Mucosa of stomach (tissue), 1 donor: ENCODE data around the gene MECP2.

Experiments used
- H3K27me3 ChIP-seq: one replicate; pipeline ENCODE4 v1.7.0; 2013; ENCODE audit warnings: mild to moderate bottlenecking, low read length; ENCODE audit not compliant: control insufficient read depth, insufficient read depth
- H3K36me3 ChIP-seq: one replicate; pipeline ENCODE4 v1.7.0; 2013; ENCODE audit warnings: low read length; ENCODE audit not compliant: control insufficient read depth, insufficient read depth
- H3K4me1 ChIP-seq: one replicate; pipeline ENCODE4 v1.7.0; 2013; ENCODE audit warnings: mild to moderate bottlenecking, low read length; ENCODE audit not compliant: control insufficient read depth, insufficient read depth
- H3K4me3 ChIP-seq: one replicate; pipeline ENCODE4 v1.7.0; 2013; ENCODE audit warnings: low read length
- H3K9ac ChIP-seq: one replicate; pipeline ENCODE4 v1.7.0; 2013; ENCODE audit warnings: mild to moderate bottlenecking, low read length, moderate library complexity
- H3K9me3 ChIP-seq: one replicate; pipeline ENCODE4 v1.7.0; 2013; ENCODE audit warnings: mild to moderate bottlenecking, low read length, moderate library complexity; ENCODE audit not compliant: control insufficient read depth
- donor health status: Pancreatic carcinoma.

The MECP2 gene

DNA sequence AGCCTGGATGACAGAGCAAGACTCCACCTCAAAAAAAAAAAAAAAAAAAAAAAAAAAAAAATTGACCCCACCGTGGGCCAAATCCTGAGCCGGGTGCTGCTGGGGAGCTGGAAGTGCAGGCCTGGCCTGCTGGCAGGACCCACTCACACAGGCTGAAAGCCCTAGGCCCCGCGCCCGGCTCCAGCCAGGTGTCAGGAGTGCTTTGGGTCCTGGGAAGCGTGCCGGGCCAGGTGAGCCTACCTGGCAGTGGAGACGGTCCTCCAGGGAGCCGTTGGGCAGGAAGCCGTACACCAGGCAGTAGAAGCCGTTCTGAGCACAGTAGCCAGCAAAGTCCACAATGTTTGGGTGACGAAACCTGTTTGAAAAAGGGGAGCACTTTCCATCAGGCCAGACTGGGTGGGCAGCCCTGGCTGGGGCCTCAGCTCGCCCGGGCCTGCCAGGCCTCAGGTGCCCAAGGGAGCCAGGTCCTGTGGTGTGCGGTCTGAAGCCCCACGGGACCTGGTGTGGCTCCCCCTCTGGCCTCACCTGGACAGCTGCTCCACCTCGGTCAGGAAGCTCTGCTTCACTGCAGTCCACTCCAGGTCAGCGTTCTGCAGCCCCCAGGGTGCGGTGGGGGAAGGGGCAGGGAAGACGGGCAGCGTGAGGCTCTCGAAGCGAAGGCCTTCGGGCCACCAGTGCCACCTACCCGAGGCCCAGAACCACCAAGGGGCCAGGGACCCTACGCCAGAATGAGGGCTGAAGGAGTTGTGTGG is 79.6 kb downstream of the MECP2 start:
- peaks cover 13% of the 10 kb centered on the region for H3K4me1 ChIP-seq
- peak overlapping the region; percentile 74 for H3K9ac ChIP-seq
- no peak overlapping the region for H3K4me3 ChIP-seq
- no peaks in the 10 kb centered on the region for H3K27me3 ChIP-seq
- H3K36me3 ChIP-seq = no peaks in the 10 kb centered on the region
- no peaks in the 10 kb centered on the region for H3K9me3 ChIP-seq

DNA sequence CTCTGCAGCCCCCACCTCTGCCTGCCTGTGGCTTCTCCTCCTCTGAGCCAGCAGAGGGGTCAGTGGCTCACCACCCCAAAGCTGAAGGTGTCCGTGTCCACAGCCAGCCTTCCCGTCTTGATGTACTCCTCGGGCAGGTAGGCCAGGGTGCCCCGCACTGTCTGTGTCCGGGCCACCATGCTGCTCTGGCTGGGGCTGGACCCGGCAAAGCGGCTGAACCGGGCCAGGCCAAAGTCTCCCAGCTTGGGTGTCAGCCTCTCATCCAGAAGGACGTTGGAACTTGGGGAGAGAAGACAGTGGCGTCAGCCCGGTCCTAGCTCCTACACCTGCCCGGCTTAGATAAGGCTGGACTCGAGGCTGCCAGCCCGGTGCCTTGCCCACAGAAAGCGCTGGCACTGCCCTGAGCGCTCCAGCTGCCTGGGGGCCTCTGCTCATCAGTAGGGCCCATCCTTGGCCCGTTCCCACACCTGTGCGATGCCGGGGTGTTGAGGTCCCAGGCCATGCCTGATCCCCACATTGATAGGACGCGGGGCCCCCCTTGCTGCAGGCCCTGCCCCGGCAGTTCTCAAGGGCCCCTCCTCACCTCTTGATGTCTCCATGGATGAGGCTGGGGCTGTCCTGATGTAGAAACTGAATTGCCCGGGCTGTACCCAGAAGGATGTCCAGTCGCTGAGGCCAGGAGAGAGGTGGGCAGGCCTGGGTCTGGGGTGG is 81.0 kb downstream of the MECP2 start:
- Histone ChIP-seq H3K36me3 (no peaks in the 10 kb centered on the region), H3K27me3 (no peaks in the 10 kb centered on the region), H3K9ac (no peak overlapping the region), H3K4me3 (no peak overlapping the region), H3K9me3 (no peaks in the 10 kb centered on the region), H3K4me1 (peaks cover 13% of the 10 kb centered on the region)

DNA sequence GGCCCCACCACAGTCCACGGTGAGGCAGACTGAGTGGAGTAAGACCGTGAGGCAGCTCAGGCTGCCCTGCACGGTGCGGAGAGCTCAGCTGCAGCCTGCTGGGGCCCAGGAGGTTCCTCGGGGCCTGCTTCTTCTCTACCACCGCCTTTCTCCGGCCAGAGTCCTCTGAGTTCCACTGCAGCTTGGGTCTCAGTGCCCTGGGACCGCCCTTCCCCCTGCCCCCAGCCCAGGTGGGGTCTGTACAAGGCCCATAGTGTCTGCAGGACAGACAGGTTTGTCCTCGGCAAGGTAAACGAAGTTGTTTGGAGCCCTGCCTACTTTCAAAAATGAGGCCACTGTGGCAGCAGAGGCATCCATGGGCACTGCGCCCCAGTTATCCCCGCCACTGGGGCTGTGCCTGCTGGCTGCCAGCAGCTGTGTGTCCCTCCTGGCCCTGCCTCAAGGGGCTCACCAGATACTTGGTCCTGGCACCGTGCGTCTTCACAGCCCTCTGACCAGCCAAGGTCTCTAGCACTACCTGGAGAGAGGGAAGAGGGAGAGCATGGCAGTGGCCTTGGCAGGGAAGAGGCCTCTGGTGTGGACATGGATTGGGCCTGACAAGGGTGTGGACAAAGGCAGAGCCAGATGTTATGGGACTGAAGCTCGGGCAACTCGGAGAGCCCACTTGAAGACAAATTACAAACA is 81.8 kb downstream of the MECP2 start:
- no peak overlapping the region for H3K4me3 ChIP-seq
- no peaks in the 10 kb centered on the region for H3K9me3 ChIP-seq
- H3K36me3 ChIP-seq = no peaks in the 10 kb centered on the region
- H3K9ac ChIP-seq = no peak overlapping the region
- peaks cover 13% of the 10 kb centered on the region for H3K4me1 ChIP-seq
- H3K27me3 ChIP-seq = no peaks in the 10 kb centered on the region

DNA sequence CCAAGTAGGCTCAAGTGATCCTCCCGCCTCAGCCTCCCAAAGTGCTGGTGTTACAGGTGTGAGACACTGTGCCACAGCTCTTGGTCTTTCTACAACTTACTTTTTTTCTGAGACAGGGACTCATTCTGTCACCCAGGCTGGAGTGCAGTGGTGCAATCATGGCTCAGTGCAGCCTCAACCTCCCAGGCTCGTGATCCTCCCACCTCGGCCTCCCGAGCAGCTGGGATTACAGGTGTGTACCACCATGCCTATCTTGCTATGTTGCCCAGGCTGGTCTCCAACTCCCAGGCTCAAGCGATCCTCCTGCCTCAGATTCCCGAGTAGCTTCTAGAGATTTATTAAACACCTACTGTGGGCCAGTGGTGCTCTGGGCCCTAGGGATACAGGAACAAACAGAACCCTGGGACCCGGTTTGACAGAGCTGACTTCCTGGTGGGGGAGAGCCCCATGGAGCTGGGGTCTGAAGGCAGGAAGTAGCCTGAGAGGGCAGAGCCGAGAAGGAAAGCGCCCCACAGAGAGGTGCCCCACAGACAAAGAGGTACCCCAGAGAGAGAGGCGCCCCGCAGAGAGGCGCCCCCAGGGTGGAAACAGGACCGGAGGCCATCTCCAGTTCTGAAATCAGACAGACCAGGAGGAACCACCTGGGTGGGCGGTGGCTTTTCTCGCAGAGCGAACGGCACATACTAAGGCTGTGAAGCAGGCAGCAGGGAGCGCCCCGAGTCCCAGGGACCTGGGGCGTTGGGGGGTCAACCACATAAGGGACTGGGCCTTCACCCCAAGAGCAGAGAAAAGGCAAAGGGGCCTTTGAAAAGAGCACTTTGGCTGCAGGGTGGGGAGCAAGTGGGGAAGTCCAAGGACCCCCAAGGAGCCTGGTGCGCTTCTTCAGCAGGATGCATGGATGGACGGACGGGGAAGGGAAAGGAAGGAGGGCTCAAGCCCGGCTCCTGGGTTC is 82.8 kb downstream of the MECP2 start:
- peaks cover 9% of the 10 kb centered on the region for H3K4me1 ChIP-seq
- no peaks in the 10 kb centered on the region for H3K36me3 ChIP-seq
- H3K27me3 ChIP-seq = no peaks in the 10 kb centered on the region
- H3K9me3 ChIP-seq = no peaks in the 10 kb centered on the region
- H3K9ac ChIP-seq = no peak overlapping the region
- H3K4me3 ChIP-seq = no peak overlapping the region

DNA sequence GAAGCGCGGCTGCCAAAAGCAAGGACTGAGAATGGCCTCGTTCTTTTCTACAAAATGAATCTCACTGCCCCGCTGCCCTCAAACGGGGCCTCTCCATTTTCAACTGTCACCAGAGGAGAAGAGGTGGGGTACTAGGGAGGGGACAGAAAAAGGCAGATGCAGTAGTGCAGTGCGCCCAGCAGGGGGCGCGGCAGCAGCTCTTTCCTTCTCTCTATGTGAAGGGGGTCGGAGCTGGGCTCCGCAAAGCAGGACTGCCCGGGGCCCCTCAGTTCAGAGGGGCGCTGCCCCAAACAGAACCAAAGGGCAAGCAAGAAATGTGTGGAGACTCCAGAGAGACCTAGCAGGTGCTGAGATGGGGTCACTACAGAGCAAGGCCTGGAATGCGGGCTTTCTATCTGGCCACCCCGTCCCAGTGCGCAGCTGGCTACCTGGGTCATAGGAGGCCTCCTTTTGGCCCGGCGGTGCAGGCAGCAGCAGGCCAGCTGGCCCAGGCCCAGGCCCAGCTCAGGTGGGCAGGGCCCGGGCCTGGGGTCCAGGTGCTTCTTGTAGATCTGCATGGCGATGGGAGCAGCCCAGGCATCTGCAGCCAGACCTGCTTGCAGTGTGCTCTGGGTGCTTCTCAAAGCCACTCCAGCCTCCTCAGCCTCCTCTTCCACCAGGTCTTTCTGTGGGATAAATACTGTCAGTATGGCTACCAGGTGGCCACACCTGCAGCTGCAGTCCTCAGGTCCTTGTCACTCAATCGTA is 83.7 kb downstream of the MECP2 start:
- H3K9ac ChIP-seq = no peak overlapping the region
- H3K36me3 ChIP-seq = no peaks in the 10 kb centered on the region
- H3K4me3 ChIP-seq = no peak overlapping the region
- no peaks in the 10 kb centered on the region for H3K9me3 ChIP-seq
- peaks cover 9% of the 10 kb centered on the region for H3K4me1 ChIP-seq
- no peaks in the 10 kb centered on the region for H3K27me3 ChIP-seq

DNA sequence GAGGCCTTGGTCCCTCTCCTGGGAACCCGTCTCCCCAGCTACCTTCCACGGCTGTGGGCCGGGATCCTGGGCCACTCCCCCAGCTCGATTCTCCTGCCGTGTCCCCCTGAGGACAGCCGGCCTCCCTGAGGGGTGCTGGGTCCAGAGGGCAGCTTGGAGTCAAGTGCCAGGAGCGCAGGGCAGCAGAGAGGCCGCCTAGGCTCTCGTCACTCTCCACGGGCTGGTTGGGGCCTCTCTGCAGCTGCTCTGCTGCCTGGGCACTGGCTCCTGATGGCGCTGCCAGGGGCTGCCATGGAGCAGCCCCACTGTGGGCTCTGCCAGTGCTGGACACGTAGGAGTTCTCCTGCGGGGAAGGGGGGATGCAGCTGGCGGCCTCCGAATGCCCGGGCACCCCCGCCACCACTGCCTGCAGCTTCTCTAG is 84.5 kb downstream of the MECP2 start:
- Histone ChIP-seq H3K9me3 (no peaks in the 10 kb centered on the region), H3K27me3 (no peaks in the 10 kb centered on the region), H3K4me1 (peaks cover 2% of the 10 kb centered on the region), H3K4me3 (no peak overlapping the region), H3K36me3 (no peaks in the 10 kb centered on the region), H3K9ac (no peak overlapping the region)

DNA sequence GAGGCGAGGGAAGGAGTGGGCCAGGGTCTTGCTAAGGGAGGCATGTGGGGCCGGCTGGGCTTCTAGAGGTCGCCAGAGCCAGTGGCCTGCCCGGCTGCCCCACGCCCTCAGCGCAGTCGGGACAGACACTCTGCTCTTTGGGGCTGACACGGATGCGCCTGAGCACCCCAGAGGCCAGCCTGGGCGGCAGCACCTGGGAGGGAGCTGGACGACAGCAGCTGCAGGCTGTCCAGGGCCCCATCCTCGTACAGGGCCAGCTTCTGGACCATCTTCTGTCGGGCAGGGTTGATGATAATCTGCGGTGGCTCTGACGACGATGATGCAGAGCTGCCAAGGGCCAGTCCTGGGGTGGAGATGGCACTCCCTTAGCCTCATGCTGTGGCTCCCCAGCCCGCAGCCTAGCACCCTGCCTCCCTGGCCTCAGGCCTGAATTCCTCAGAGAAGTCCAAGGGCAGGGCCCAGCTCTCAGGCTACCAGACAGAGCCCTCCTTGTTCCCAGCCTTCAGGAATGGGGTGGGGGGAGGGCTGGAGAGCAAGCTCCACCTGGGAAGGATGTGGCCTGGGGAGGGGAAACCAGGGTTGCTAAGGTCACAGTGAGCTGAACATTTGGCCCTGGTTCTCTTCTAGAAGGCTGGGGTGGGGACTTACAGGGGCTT is 85.1 kb downstream of the MECP2 start:
- H3K4me1 ChIP-seq = no peaks in the 10 kb centered on the region
- no peaks in the 10 kb centered on the region for H3K36me3 ChIP-seq
- H3K9me3 ChIP-seq = no peaks in the 10 kb centered on the region
- no peak overlapping the region for H3K9ac ChIP-seq
- H3K4me3 ChIP-seq = no peak overlapping the region
- no peaks in the 10 kb centered on the region for H3K27me3 ChIP-seq

DNA sequence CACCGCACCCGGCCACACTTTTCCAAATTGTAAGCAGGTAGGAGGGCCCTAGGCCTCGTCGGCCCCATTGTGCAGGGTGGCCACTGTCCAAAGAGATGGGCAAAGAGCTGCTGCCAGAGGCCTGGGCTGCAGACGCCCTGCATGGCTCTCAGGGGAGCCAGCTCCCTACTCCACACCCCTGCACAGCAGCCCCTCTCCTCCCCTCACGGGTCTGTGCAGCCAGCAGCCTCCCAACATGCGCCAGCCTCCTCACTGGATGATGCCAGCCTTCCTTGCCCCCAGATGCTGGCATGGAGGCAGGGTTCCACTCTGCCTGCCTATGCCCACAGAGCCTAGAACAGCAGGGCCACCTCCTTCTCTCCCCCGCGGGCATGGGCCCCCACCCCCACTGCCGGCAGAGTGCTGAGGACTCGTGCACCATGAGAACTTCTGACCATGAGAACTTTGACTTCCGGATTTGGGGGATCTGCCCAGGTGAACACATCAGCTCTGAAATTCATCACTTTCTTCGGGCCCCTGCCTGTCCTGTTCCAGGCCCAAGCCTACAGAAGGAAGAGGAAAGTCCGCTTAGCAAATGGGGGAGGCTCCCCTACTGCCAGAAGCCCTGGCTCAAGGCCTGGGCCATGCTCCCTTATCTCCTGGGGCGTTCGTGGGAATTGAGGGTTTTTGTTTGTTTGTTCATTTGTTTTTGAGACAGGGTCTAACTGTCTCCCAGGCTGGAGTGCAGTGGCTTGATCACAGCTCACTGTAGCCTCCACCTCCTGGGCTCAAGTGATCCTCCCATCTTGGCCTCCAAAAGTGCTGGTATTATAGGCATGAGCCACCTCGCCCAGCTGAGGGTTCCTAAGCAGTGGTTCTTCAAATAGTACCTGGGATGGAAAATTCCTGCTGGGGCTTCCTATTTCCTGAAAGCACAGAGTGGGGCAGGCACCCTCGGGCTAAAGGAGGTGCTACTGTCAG is 85.9 kb downstream of the MECP2 start:
- H3K9ac ChIP-seq = no peak overlapping the region
- H3K4me3 ChIP-seq = no peak overlapping the region
- no peaks in the 10 kb centered on the region for H3K36me3 ChIP-seq
- no peaks in the 10 kb centered on the region for H3K27me3 ChIP-seq
- H3K9me3 ChIP-seq = no peaks in the 10 kb centered on the region
- no peaks in the 10 kb centered on the region for H3K4me1 ChIP-seq

DNA sequence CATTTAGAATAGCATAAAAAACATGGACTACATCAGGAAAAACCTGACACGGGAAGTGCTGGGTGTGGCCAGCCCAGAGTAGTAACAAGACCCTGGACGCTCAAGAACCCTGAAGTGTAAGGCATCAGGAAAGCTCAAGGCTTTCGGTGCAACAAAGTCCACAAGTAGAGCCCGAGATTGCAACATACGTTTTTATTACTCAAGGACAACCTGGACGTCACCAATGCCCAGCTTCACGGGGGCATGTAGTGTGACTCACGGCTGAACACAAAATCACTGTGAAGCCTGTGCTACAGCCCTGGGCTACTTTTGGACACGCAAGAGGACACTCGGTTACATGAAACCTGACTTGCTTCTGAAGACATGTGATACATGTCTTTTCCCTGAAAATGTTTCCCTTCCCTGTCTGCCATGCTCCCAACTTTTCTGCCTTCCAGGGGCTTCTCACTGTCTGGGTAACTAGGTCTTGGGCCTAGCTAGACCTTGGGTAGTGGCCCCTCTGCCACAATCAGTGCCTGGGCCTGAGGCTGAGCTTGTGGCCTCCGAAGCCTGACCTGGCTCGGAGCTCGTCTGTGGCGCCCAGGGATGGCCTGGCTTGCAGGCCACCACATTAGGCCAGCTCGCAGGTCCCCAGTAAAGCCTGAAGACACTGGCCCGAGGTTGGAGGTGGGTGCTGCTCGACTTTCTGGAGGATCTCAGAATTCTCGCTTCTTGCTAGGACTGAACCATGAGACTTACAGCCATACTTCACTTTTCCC is 87.0 kb downstream of the MECP2 start:
- no peak overlapping the region for H3K9ac ChIP-seq
- H3K4me3 ChIP-seq = no peak overlapping the region
- H3K9me3 ChIP-seq = no peaks in the 10 kb centered on the region
- no peaks in the 10 kb centered on the region for H3K27me3 ChIP-seq
- no peaks in the 10 kb centered on the region for H3K4me1 ChIP-seq
- H3K36me3 ChIP-seq = no peaks in the 10 kb centered on the region
